GM19351 (cell line): ENCODE results near the gene NR4A2.
"Not testable (repeated sequence)": the region's sequence is repeated elsewhere in the genome, so short reads cannot be mapped to it uniquely, and the experiment has no call there.

ENCODE experiments used
- ATAC-seq: cut with Tn5 transposase; IDR thresholded peaks from one replicate; pipeline ENCODE4 v1.9.1; 2021; ENCODE audit warnings: mild to moderate bottlenecking, moderate library complexity; ENCODE audit not compliant: unreplicated experiment

NR4A2 gene

GRCh38 chr2:156322686-156323231 lies 9.8 kb downstream of the NR4A2 start:
- no peak for ATAC-seq

- peak; percentile 58 for ATAC-seq
Measured at GRCh38 chr2:156322051-156322685, 10.4 kb downstream of the NR4A2 start.

- ATAC-seq: peak; percentile 54
Measured at GRCh38 chr2:156321243-156321904, 11.1 kb downstream of the NR4A2 start.

GRCh38 chr2:156320486-156321098 lies 11.9 kb downstream of the NR4A2 start:
- no peak for ATAC-seq

GRCh38 chr2:156319811-156320485 lies 12.6 kb downstream of the NR4A2 start:
- ATAC-seq: no peak

- ATAC-seq: no peak
Measured at GRCh38 chr2:156317631-156318030, 14.9 kb downstream of the NR4A2 start.

GRCh38 chr2:156311976-156312375 lies 20.5 kb downstream of the NR4A2 start:
- ATAC-seq: no peak

- ATAC-seq: no peak
Measured at GRCh38 chr2:156310773-156311172, 21.7 kb downstream of the NR4A2 start.

GRCh38 chr2:156309917-156310316 lies 22.6 kb downstream of the NR4A2 start:
- no peak for ATAC-seq

- ATAC-seq: peak; percentile 74
Measured at GRCh38 chr2:156309167-156309566, 23.4 kb downstream of the NR4A2 start.

GRCh38 chr2:156306821-156307220 lies 25.7 kb downstream of the NR4A2 start:
- ATAC-seq: no peak

- ATAC-seq: no peak
Measured at GRCh38 chr2:156305121-156305520, 27.4 kb downstream of the NR4A2 start.

- no peak for ATAC-seq
Measured at GRCh38 chr2:156300337-156300736, 32.2 kb downstream of the NR4A2 start.

- no peak for ATAC-seq
Measured at GRCh38 chr2:156294945-156295580, 37.5 kb downstream of the NR4A2 start.

GRCh38 chr2:156293382-156293781 lies 39.1 kb downstream of the NR4A2 start:
- not testable (repeated sequence) for ATAC-seq

- no peak for ATAC-seq
Measured at GRCh38 chr2:156279446-156280150, 52.9 kb downstream of the NR4A2 start.
